MM.1S (cell line): ENCODE data around the gene ZCCHC7.
"Not testable (repeated sequence)": the region's sequence is repeated elsewhere in the genome, so short reads cannot be mapped to it uniquely, and the experiment has no call there.

Source experiments
- EZH2phosphoT487 ChIP-seq: fragments of 300-600 bp; sonication (generic); IDR thresholded peaks from 2 replicates; pipeline ENCODE4 v1.6.1; 2018; ENCODE audit warnings: antibody characterized with exemption, low read length
- TF ChIP-seq, protein P1 (sequence below): fragments of 300-600 bp; sonication (generic); IDR thresholded peaks from 2 replicates; pipeline ENCODE4 v1.5.1; 2016; ENCODE audit warnings: antibody characterized with exemption, low read length, mixed read lengths

DNA sequence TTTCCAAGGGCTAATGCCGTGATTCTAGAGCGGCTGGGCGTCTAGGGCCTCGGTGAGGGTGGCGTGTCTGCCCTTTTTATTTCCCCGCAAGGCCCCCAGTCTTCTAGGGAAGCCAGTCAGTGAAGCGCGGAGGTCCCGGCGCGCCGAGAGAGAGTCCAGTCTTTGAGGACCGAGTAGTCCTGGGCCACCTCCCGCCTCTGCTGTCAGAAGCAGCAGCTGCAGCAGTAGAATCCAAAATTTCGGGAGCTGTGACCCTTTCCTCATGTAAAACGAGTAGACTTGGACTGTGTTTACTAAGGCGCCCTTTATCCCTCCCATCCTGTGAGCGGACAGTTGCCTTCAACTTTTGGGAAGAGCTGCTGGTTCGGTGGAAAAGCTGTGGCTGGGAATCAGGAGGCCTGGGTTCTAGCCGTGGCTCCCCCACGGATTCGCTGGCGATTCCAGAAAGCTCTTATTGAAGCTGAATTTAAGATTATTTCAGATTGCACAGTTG is 515 bp downstream of the ZCCHC7 start:
- TF ChIP-seq EZH2phosphoT487, result not testable (repeated sequence)
- TF ChIP-seq, protein P1, sequence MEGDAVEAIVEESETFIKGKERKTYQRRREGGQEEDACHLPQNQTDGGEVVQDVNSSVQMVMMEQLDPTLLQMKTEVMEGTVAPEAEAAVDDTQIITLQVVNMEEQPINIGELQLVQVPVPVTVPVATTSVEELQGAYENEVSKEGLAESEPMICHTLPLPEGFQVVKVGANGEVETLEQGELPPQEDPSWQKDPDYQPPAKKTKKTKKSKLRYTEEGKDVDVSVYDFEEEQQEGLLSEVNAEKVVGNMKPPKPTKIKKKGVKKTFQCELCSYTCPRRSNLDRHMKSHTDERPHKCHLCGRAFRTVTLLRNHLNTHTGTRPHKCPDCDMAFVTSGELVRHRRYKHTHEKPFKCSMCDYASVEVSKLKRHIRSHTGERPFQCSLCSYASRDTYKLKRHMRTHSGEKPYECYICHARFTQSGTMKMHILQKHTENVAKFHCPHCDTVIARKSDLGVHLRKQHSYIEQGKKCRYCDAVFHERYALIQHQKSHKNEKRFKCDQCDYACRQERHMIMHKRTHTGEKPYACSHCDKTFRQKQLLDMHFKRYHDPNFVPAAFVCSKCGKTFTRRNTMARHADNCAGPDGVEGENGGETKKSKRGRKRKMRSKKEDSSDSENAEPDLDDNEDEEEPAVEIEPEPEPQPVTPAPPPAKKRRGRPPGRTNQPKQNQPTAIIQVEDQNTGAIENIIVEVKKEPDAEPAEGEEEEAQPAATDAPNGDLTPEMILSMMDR, result not testable (repeated sequence)
